ENCODE results near the gene SYPL2.

The SYPL2 gene

DNA sequence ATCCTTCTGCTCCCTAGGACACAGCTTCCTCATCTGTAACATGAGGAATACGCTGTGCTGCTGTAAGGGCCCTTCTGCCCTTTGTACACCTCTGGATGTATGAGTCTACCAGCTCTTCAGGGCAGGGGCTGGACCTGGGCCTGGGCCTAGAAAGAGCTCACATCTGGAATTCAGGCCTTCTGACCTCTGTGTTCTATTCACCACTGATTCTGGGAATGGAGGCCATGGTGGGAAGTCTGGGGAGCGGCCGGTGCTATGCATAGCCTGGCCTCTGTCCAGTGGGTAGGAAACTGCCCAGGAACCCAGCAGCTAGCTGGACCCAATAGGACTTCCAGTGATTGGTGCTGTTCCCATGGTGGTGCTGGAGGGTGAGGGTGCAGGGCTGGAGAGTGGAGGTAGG is 62.4 kb downstream of the SYPL2 start:
- TF ChIP-seq, protein P1, sequence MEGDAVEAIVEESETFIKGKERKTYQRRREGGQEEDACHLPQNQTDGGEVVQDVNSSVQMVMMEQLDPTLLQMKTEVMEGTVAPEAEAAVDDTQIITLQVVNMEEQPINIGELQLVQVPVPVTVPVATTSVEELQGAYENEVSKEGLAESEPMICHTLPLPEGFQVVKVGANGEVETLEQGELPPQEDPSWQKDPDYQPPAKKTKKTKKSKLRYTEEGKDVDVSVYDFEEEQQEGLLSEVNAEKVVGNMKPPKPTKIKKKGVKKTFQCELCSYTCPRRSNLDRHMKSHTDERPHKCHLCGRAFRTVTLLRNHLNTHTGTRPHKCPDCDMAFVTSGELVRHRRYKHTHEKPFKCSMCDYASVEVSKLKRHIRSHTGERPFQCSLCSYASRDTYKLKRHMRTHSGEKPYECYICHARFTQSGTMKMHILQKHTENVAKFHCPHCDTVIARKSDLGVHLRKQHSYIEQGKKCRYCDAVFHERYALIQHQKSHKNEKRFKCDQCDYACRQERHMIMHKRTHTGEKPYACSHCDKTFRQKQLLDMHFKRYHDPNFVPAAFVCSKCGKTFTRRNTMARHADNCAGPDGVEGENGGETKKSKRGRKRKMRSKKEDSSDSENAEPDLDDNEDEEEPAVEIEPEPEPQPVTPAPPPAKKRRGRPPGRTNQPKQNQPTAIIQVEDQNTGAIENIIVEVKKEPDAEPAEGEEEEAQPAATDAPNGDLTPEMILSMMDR (IDR thresholded peaks at IDR 0.05; ENCODE audit: low read depth, low read length, missing control alignments): no peak
- no peak overlapping the region for H3K4me3 ChIP-seq (ENCODE audit: low read depth, low read length)
- no peak for DNase-seq (ENCODE audit: low read depth)
- in situ Hi-C loops (cut with HindIII; ENCODE audit: low sequenced_read_pairs): no loop called here

DNA sequence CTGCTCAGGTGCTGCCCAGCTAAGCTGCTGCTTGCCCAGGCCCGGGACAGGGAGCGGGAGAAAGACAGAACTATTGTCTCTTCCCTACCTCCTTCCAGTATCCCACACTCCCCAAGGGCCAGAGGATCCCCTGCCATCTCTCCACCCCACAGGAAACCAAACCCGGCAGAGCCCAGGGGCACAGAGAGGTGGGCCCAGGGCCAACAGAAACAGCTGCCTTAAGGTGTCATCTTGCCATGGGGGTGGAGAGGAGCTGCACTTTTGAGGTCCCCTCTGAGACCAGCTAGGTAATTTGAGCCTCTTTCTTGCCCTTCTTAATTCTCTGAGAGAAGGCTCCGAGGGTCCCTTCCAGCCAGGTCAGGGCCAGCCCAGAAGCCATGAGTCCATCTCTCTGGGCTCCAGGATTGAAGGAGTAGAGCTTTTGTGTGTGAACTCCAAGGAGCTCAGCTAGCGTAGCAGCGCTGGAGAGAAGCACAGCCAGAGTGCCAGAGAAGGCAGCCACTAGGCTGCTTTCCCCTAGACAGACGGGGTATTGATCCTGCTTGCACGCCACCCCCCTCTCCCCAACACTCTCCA is 63.6 kb downstream of the SYPL2 start:
- in situ Hi-C loops (cut with HindIII; ENCODE audit: low sequenced_read_pairs): loop anchor here (10.0 kb wide), 1 partner anchor 115 kb away; no protein-coding TSS in a partner anchor

DNA sequence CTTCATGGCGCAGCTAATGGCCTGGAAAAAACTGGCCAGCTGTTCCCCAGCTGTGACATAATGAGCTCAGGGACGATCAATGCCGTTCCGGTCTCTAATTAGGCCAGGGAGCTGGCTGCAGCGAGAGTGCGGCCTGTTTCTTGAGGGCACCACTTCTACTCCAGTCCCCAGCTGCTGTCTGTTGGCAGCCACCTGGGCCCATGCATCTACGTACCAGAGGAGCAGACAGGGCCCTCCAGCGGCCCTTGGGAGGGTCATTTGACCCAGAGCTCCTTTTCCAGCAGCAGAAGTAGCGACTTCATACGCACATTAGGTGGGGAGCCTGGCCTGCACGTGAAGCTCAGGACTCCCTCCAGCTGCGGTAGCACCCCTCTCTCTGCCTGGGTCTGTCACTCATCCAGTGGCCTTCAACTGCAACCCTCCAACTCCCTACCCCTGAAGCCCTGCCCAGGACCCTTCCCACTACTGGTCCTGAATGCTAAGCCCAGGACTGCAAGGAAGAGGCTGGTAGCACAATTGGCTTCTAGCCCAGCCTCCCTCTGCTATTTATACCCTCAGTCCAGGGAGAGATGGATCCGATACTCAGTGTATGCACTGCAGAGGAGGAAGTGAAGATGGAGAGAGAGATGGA is 64.2 kb downstream of the SYPL2 start:
- H3K4me3 ChIP-seq (ENCODE audit: low read depth, low read length): no peak overlapping the region
- no peak for DNase-seq (ENCODE audit: low read depth)
- TF ChIP-seq, protein P1 (IDR thresholded peaks at IDR 0.05; ENCODE audit: low read depth, low read length, missing control alignments): no peak
- in situ Hi-C loops (cut with HindIII; ENCODE audit: low sequenced_read_pairs): loop anchor here (10.0 kb wide), 1 partner anchor 114 kb away; no protein-coding TSS in a partner anchor

More for the DNA sequence above, 63.6 kb downstream of the SYPL2 start:
- TF ChIP-seq, protein P1 (IDR thresholded peaks at IDR 0.05; ENCODE audit: low read depth, low read length, missing control alignments): no peak
- DNase-seq (ENCODE audit: low read depth): no peak
- H3K4me3 ChIP-seq (ENCODE audit: low read depth, low read length): no peak overlapping the region

DNA sequence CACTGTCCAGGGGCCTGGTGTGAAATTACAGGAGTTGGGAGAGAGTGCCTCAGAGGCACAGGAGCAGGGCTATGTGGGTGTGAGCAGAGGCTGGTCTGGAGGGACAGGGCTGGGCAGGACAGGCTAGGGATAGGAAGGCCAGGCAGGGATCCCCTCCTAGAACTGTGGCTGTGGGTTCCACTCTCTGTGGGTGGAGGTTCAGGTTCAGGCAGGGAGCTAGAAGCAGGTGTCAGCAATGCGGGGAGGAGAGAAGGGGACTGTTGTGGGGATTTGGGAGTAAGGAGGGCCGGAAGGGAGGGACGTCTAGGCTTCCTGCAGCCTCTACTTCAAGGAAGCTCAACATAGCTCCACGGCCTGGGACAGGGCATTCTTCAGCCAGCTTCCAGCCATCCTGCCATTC is 65.0 kb downstream of the SYPL2 start:
- DNase-seq (ENCODE audit: low read depth): no peak
- TF ChIP-seq, protein P1 (IDR thresholded peaks at IDR 0.05; ENCODE audit: low read depth, low read length, missing control alignments): no peak
- H3K4me3 ChIP-seq (ENCODE audit: low read depth, low read length): no peak overlapping the region
- in situ Hi-C loops (cut with HindIII; ENCODE audit: low sequenced_read_pairs): loop anchor here (10.0 kb wide), 1 partner anchor 113 kb away; no protein-coding TSS in a partner anchor

Data from astrocyte of the cerebellum (primary cell).